Activated naive CD8-positive, alpha-beta T cell treated with anti-CD3 and anti-CD28 coated beads for 36 hours (primary cell): Measurements from ENCODE around the gene ANXA4. TPM values are rescaled to one million over a fixed set of nuclear protein-coding genes. Genes with fewer than 3 reads are reported as not detected.
"Not testable (repeated sequence)": the region's sequence is repeated elsewhere in the genome, so short reads cannot be mapped to it uniquely, and the experiment has no call there.

ENCODE experiments used
- DNase-seq: peaks from one replicate; pipeline ENCODE4 v3.0.0; 2021
- H3K27ac Mint-ChIP-seq: one replicate; pipeline ENCODE4 v1.8.0; 2022; ENCODE audit warnings: mild to moderate bottlenecking, moderate library complexity, mixed read lengths
- H3K27me3 Mint-ChIP-seq: one replicate; pipeline ENCODE4 v1.8.0; 2022; ENCODE audit warnings: mild to moderate bottlenecking, mixed read lengths
- H3K36me3 Mint-ChIP-seq: one replicate; pipeline ENCODE4 v1.8.0; 2021; ENCODE audit warnings: mild to moderate bottlenecking, mixed read lengths
- H3K4me1 Mint-ChIP-seq: one replicate; pipeline ENCODE4 v1.8.0; 2021; ENCODE audit warnings: mixed read lengths
- H3K4me3 Mint-ChIP-seq: one replicate; pipeline ENCODE4 v1.8.0; 2022; ENCODE audit warnings: mild to moderate bottlenecking, moderate library complexity, mixed read lengths
- H3K9me3 Mint-ChIP-seq: one replicate; pipeline ENCODE4 v1.8.0; 2022; ENCODE audit warnings: mixed read lengths
- total RNA-seq, 2 experiments: library from RNA; stranded (reverse); gene quantifications; one replicate each; pipeline ENCODE4 v1.2.3, GENCODE V29; 2021

ANXA4 gene
- total RNA-seq, 2 experiments from 2014 or later = 15.2 to 15.6 TPM

- Mint-ChIP-seq H3K27ac (no peak overlapping the region), H3K27me3 (no peaks in the 10 kb centered on the region), H3K4me3 (no peak overlapping the region), H3K9me3 (no peaks in the 10 kb centered on the region), H3K4me1 (peaks cover 14% of the 10 kb centered on the region), H3K36me3 (peaks cover 2% of the 10 kb centered on the region)
- no peak for DNase-seq
Measured at GRCh38 chr2:69790601-69790959, 48.6 kb downstream of the ANXA4 start.

- H3K4me3 Mint-ChIP-seq = no peak overlapping the region
- H3K27me3 Mint-ChIP-seq = no peaks in the 10 kb centered on the region
Measured at GRCh38 chr2:69791045-69791444, 49.1 kb downstream of the ANXA4 start.

GRCh38 chr2:69796174-69796573 is 54.2 kb downstream of the ANXA4 start:
- H3K9me3 Mint-ChIP-seq = no peaks in the 10 kb centered on the region
- H3K4me3 Mint-ChIP-seq = no peak overlapping the region
- peaks cover 3% of the 10 kb centered on the region for H3K27me3 Mint-ChIP-seq
- H3K4me1 Mint-ChIP-seq = peaks cover 7% of the 10 kb centered on the region
- no peaks in the 10 kb centered on the region for H3K36me3 Mint-ChIP-seq
- no peak for DNase-seq
- H3K27ac Mint-ChIP-seq = no peak overlapping the region

More at GRCh38 chr2:69791045-69791444, 49.1 kb downstream of the ANXA4 start:
- Mint-ChIP-seq H3K27ac (no peak overlapping the region), H3K4me1 (peaks cover 14% of the 10 kb centered on the region), H3K36me3 (peaks cover 2% of the 10 kb centered on the region), H3K9me3 (no peaks in the 10 kb centered on the region)
- DNase-seq = no peak

GRCh38 chr2:69797235-69797634 is 55.3 kb downstream of the ANXA4 start:
- H3K4me1 Mint-ChIP-seq = peaks cover 7% of the 10 kb centered on the region

GRCh38 chr2:69797836-69798289 is 55.9 kb downstream of the ANXA4 start:
- Mint-ChIP-seq H3K27ac (no peak overlapping the region), H3K27me3 (peaks cover 3% of the 10 kb centered on the region), H3K9me3 (no peaks in the 10 kb centered on the region), H3K4me3 (no peak overlapping the region), H3K4me1 (peaks cover 7% of the 10 kb centered on the region), H3K36me3 (no peaks in the 10 kb centered on the region)
- DNase-seq = no peak

More at GRCh38 chr2:69797235-69797634, 55.3 kb downstream of the ANXA4 start:
- peaks cover 3% of the 10 kb centered on the region for H3K27me3 Mint-ChIP-seq
- no peak for DNase-seq
- no peak overlapping the region for H3K4me3 Mint-ChIP-seq
- no peaks in the 10 kb centered on the region for H3K36me3 Mint-ChIP-seq
- H3K27ac Mint-ChIP-seq = no peak overlapping the region
- H3K9me3 Mint-ChIP-seq = no peaks in the 10 kb centered on the region

GRCh38 chr2:69798290-69798908 is 56.5 kb downstream of the ANXA4 start:
- Mint-ChIP-seq H3K27ac (no peak overlapping the region), H3K27me3 (peaks cover 3% of the 10 kb centered on the region), H3K9me3 (no peaks in the 10 kb centered on the region), H3K4me3 (peak overlapping the region; percentile 42), H3K36me3 (no peaks in the 10 kb centered on the region), H3K4me1 (peaks cover 7% of the 10 kb centered on the region)
- DNase-seq = no peak

- Mint-ChIP-seq H3K27ac (no peak overlapping the region), H3K4me3 (peak overlapping the region; percentile 42), H3K36me3 (no peaks in the 10 kb centered on the region), H3K4me1 (peaks cover 7% of the 10 kb centered on the region), H3K9me3 (no peaks in the 10 kb centered on the region), H3K27me3 (peaks cover 3% of the 10 kb centered on the region)
- no peak for DNase-seq
Measured at GRCh38 chr2:69798909-69799526, 57.1 kb downstream of the ANXA4 start.

- peaks cover 12% of the 10 kb centered on the region for H3K4me1 Mint-ChIP-seq
- peaks cover 3% of the 10 kb centered on the region for H3K27me3 Mint-ChIP-seq
- no peaks in the 10 kb centered on the region for H3K9me3 Mint-ChIP-seq
- H3K27ac Mint-ChIP-seq = no peak overlapping the region
- H3K4me3 Mint-ChIP-seq = no peak overlapping the region
- peaks cover 3% of the 10 kb centered on the region for H3K36me3 Mint-ChIP-seq
- no peak for DNase-seq
Measured at GRCh38 chr2:69801745-69802290, 59.9 kb downstream of the ANXA4 start.

- H3K36me3 Mint-ChIP-seq, H3K4me3 Mint-ChIP-seq, H3K9me3 Mint-ChIP-seq, H3K27me3 Mint-ChIP-seq, H3K27ac Mint-ChIP-seq, DNase-seq: not testable (repeated sequence)
- H3K4me1 Mint-ChIP-seq = peaks cover 12% of the 10 kb centered on the region
Measured at GRCh38 chr2:69802781-69803367, 60.9 kb downstream of the ANXA4 start.

GRCh38 chr2:69804416-69804815 is 62.5 kb downstream of the ANXA4 start:
- Mint-ChIP-seq H3K9me3 (no peaks in the 10 kb centered on the region), H3K27ac (no peak overlapping the region), H3K4me1 (peaks cover 5% of the 10 kb centered on the region), H3K27me3 (peaks cover 3% of the 10 kb centered on the region), H3K36me3 (peaks cover 3% of the 10 kb centered on the region), H3K4me3 (no peak overlapping the region)
- DNase-seq = no peak

GRCh38 chr2:69805887-69806286 is 64.0 kb downstream of the ANXA4 start:
- no peak for DNase-seq
- Mint-ChIP-seq H3K27ac (no peak overlapping the region), H3K27me3 (no peaks in the 10 kb centered on the region), H3K9me3 (no peaks in the 10 kb centered on the region), H3K4me3 (no peak overlapping the region), H3K36me3 (peaks cover 3% of the 10 kb centered on the region), H3K4me1 (peaks cover 5% of the 10 kb centered on the region)

- Mint-ChIP-seq H3K27me3 (no peaks in the 10 kb centered on the region), H3K4me1 (peaks cover 5% of the 10 kb centered on the region), H3K27ac (no peak overlapping the region)
Measured at GRCh38 chr2:69807821-69808540, 66.0 kb downstream of the ANXA4 start.

GRCh38 chr2:69810550-69810949 is 68.6 kb downstream of the ANXA4 start:
- no peak for DNase-seq
- no peaks in the 10 kb centered on the region for H3K27me3 Mint-ChIP-seq
- H3K36me3 Mint-ChIP-seq = peaks cover 1% of the 10 kb centered on the region
- no peak overlapping the region for H3K4me3 Mint-ChIP-seq
- H3K27ac Mint-ChIP-seq = no peak overlapping the region
- H3K9me3 Mint-ChIP-seq = no peaks in the 10 kb centered on the region
- no peaks in the 10 kb centered on the region for H3K4me1 Mint-ChIP-seq

More at GRCh38 chr2:69807821-69808540, 66.0 kb downstream of the ANXA4 start:
- Mint-ChIP-seq H3K9me3 (no peaks in the 10 kb centered on the region), H3K36me3 (peaks cover 3% of the 10 kb centered on the region), H3K4me3 (no peak overlapping the region)
- no peak for DNase-seq

GRCh38 chr2:69811018-69811417 is 69.1 kb downstream of the ANXA4 start:
- no peaks in the 10 kb centered on the region for H3K9me3 Mint-ChIP-seq
- H3K4me1 Mint-ChIP-seq = no peaks in the 10 kb centered on the region
- DNase-seq = no peak
- H3K27ac Mint-ChIP-seq = no peak overlapping the region
- no peaks in the 10 kb centered on the region for H3K27me3 Mint-ChIP-seq
- H3K4me3 Mint-ChIP-seq = no peak overlapping the region
- H3K36me3 Mint-ChIP-seq = peaks cover 1% of the 10 kb centered on the region

GRCh38 chr2:69811591-69811990 is 69.7 kb downstream of the ANXA4 start:
- DNase-seq = no peak
- no peaks in the 10 kb centered on the region for H3K4me1 Mint-ChIP-seq
- no peak overlapping the region for H3K4me3 Mint-ChIP-seq
- no peaks in the 10 kb centered on the region for H3K27me3 Mint-ChIP-seq
- no peak overlapping the region for H3K27ac Mint-ChIP-seq
- no peaks in the 10 kb centered on the region for H3K36me3 Mint-ChIP-seq
- H3K9me3 Mint-ChIP-seq = no peaks in the 10 kb centered on the region
